RCC 7860 (cell line): ENCODE results near the gene KRT78.
"Not testable (repeated sequence)": the region's sequence is repeated elsewhere in the genome, so short reads cannot be mapped to it uniquely, and the experiment has no call there.

Experiments
- DNase-seq: peaks from one replicate; pipeline ENCODE4 v3.0.0-alpha.2; 2015; ENCODE audit warnings: low spot score
- FAIRE-seq: peaks from 2 replicates; lab custom pipeline; 2012; peaks lifted over from hg19 to GRCh38; lab: Jason Lieb, UNC

The KRT78 gene, protein sequence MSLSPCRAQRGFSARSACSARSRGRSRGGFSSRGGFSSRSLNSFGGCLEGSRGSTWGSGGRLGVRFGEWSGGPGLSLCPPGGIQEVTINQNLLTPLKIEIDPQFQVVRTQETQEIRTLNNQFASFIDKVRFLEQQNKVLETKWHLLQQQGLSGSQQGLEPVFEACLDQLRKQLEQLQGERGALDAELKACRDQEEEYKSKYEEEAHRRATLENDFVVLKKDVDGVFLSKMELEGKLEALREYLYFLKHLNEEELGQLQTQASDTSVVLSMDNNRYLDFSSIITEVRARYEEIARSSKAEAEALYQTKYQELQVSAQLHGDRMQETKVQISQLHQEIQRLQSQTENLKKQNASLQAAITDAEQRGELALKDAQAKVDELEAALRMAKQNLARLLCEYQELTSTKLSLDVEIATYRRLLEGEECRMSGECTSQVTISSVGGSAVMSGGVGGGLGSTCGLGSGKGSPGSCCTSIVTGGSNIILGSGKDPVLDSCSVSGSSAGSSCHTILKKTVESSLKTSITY

DNA sequence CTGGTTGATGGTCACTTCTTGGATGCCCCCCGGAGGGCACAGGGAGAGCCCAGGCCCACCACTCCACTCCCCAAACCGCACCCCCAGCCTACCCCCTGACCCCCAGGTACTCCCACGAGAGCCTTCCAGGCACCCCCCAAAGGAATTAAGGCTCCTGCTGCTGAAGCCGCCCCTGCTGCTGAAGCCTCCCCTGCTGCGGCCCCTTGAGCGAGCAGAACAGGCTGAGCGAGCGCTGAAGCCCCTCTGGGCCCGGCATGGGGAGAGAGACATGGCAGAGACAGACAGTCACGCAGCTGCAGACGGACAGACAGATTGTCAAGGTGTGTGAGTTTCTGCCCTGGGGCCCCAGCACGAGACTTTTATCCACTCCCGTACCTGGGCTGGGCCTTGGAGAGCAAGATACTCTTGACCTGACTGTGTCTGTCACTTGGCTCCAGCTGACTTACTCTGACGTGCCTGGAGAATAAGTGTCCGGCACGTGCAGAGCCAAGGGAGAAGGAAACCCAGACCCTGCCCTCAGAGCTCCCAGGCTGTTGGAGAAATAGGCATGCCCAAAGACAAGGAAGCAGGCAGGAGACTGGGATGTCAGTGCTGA lies at the start of gene KRT78:
Gene KRT78 (minus strand): TSS at position 334 of the 595 bp plus-strand sequence. CDS start 64 bp downstream, at position 270.
- FAIRE-seq (no peak), DNase-seq (no peak)

DNA sequence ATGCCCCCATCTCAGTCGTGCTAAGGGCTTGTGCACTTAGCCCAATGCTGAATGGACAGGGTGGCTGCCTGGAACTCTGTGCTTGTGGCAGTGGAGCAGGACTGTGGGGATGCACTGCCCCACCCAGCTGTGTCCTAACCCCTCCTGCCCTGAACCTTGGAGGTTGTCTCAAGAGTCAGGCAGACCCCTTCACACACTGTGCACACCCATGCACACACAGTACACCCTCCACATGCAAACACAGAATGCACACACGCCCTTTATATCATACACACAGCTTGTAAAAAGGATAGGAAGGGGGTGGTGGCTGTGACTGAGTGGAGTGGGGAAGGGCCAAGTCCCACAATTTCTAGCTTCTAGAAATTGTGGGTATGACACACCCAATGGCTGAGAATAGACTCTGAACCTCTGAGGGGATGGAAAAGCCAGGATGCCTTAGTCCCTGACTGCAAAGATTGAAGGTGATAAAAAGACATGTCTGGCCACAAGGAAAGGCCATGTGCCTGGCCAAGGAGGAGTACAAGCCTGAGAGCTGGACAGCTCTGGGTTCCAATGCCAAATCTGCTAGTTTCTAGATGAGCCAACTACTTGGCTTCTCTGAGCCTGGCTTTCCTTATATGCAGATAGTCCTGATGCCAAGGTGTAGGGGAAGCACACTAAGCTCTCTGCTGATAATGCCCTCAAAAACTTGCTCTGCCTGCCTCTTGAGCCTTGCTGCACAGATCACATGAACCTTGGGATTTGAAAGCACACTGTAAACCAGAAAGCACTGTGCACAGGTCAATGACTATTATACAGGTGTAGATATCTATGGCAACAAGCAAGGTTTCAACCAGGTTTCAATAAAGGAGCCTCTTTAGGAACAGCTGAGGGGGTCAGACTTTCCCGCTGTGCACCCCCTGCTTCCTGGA lies 47.7 kb upstream of the KRT78 start:
- DNase-seq = no peak
- no peak for FAIRE-seq

DNA sequence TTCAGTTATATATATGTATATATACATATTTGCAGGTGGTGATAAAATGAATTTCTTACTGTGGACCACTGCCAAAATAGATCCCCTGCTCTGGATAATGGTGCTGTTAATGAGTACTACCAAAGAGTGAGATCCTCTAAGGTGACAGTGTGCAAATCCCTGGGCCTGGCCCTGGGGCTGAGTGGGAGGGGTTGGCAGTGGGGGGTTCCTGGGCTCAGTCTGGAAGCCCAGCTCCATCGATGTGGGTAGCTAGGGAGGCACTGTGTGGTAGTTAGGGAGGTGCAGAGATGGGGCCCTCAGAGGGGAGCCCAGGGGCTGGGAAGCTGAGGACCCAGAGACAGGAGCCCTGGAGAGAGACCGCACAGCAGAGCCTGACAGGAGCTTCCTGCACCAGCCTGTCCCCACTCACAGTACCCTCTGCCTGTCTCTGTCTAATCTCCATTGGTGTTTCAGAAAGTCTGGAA lies 47.0 kb upstream of the KRT78 start:
- no peak for DNase-seq
- FAIRE-seq = no peak

DNA sequence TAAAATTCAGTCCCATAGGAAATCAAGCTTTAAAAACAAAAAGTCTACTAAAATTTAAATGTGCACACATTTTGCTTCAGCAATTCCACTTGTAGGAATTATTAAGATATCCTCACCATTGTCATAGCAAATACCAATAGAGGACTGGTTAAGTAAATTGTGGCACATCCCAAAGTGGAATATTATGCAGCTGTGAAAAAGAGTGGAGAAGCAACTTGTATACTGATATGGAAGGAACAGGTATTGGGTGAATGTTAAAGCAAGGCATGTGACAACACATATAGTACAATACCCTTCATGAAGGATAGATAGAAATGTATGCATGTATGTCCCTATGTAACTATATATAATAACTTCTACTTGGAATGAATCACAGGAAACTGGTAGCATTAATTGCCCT lies 44.2 kb upstream of the KRT78 start:
- FAIRE-seq = no peak
- no peak for DNase-seq

DNA sequence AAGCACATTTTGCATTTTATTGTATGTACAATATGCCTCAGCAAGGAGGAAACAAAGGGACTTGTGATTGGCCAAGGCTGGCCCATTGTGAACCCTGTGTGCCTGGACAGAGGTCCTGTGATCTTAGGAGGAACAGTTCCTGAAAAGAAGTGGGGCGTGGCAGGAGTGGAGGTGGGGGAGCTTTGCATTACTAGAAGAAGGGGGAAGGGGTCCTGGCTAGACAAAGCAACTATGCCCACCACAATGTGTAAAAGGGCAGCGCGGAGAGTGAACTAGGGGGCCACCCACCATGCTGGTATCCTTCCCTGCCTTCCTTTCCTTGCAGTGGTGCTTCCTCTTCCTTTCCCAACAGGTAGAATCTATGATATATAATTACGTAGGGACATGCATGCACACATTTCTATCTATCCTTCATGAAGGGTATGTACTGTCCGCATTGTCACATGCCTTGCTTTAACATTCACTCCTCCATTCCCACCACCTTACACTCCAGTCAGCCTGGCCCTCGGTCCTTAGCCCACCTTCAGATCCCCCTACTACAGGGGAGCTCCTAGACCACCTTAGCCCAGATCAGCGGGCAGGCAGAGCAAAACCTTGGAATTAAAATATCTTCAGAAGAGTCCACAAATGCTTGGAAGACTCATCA lies 43.5 kb upstream of the KRT78 start:
- FAIRE-seq = no peak

DNA sequence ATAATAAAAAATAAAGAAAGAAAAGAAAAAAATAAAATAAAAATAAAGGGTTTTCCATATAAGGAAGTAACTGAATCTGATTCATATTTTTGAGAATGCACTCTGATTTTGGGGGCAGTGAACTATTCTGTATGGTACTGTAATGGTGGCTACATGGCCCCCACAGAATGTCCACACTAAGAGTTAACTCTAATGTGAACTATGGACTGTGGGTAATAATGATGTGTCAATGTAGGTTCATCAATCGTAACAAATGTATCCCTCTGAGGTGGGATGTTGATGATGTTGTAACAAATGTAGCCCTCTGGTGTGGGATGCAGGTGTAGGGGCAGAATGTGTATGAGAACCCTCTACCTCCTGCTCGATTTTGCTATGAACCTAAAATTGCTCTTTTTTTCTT lies 42.2 kb upstream of the KRT78 start:
- DNase-seq (no peak), FAIRE-seq (no peak)

More for the DNA sequence above, 43.5 kb upstream of the KRT78 start:
- DNase-seq = no peak

DNA sequence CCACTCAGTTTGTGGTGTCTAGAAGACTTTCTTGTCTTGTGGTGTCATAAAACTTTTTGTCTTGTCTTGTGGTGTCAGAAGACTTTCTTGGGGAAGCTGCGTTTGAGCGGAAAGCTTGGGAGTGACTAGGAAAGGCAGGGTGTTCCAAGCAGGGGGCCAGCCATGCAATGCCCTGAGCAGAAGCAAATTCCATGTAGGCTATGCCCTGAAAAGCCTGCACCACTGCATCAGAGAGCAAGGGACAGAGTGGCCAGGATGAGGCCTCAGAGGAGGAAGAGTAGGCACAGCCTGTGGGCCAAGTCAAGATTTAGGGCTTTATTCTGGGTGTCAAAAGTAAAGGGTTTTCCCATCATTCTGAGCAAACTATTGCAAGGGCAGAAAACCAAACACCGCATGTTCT lies 41.6 kb upstream of the KRT78 start:
- DNase-seq = no peak
- no peak for FAIRE-seq

DNA sequence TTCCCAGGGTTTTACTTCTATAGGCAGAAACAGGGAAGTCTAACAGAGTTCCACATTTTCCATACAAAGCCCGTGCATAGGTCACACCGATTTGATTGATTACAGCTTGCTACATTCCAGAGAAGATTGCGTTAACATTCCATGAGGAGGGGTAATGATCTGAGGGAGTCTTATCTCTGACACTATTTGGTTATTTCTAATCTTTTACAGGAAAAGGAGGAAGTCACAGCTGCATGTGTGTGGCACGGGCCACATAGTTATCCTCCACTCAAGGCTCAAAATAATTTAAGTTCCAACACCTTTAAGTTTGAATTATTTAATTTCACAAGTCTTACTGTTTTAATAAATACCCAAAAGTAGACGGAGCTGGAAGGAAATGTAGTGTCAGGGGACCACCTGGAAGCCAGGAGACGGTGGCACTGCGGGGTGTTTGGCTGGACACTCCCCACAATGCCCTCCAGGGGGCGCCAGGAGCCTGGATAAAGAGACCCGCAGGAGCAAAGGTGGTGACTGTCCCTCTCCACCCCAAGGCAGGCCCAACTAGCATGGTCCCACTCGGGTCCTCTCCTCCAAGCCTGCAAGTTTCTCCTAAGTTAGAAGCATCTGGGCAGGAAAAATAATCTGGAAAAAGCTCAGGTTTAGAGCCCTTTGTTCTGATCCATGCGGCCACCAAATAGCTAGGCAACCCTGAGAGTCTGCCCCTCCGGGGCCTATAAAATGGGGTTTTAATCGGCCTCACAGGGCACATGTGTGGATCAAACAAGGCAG lies 35.9 kb upstream of the KRT78 start:
- DNase-seq = peak; percentile 32
- FAIRE-seq = no peak

DNA sequence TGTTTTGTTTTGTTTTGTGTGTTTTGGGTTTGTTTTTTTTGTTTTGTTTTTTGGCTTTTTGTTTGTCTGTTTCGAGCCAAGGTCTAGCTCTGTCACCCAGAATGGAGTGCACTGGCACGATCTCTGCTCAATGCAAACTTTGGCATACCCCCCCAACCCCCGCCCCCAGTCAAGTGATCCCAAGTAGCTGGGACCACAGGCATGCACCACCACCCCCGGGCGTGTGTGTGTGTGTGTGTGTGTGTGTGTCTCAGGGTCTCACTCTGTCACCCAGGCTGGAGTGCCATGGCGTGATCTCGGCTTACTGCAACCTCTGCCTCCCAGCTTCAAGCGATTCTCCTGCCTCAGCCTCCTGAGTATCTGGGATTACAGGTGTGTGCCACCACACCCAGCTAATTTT lies 31.7 kb upstream of the KRT78 start:
- FAIRE-seq, DNase-seq: not testable (repeated sequence)

DNA sequence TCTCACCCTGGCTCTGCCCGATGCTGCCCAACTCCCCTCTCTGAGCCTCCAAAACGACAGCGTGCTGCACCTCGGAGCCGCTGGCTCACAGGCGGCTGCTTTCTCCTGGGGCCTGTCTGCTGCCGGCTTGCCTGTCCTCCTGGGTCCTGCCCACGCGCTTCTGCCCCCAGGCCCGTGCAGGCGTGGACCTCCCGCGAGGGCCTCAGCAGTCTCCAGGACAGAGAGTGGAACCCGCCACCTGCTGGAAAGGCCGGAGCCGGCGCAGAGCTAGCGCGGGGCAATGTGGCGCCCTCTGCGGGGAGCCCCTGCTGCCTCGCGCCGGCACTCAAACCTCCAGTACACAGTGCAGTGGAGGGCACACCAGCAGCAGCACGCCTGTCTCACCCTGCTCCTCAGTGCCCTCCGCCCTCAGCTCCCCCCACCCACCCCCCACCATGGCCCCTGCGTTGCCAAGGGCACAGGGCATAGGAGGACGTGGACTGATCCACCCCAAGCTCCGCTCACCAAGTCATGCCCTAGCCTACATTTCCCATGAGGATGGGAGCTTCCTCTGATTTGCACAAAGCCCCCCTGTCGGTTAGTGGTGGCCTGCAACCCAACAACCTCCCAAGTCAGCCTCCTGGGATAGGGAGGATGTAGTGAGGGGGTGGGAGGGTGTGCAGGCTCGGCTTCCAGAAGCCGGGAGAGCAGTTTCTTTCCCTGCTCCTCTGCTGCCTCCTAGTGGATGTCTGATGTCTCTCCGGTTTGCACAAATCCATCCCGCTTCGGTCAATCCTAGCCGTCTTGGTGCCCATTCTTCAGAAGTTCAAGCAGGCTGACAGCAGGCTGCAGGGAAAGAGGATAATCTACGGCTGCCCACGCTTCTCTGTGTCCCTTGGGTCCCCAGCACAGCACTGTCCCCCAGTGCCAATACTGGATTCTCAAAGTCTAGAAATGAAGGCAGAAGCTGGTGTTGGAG lies 30.9 kb upstream of the KRT78 start:
- FAIRE-seq = no peak
- DNase-seq = peak; percentile 67

DNA sequence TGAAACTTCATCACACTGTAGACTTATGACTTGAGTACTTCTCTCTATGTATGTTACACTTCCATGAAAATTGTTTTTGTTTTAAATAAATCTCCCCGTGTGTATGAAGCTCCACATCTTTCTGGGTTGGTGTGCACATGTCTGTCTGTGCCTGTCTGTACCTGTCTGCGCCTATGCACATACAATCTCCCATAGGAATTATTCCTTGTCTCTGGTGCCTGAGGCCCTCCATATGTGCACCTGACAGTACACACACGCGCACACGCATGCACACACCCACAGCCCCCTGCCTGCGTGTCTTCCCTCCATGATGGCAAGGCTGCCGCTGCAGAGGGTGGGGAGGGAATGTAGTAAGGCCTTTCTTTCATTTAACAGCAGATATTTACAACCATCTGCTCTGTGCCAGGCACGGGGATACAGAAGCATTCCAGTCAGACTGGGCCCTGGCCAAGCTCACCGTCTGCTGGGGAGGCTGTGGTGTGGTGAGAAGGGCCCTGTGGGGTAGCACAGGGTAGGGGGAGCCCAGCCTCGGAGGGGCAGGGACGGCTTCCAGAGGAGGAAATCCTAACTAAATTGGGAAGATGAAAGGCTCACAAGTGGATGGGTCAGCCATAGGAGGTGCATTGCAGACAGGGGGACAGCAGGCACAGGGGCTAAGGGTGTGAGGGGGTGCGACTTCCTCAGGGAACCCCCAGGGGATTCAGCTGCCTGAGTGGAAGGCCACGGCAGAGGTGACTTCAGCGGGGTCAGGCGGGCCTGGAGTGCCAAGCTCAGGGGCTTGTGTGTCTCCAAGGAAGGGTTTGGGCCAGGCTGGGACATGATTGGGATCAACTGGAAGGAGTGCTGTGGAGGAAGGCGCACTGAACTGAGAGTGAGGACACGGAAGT lies 30.0 kb upstream of the KRT78 start:
- DNase-seq (no peak), FAIRE-seq (no peak)

DNA sequence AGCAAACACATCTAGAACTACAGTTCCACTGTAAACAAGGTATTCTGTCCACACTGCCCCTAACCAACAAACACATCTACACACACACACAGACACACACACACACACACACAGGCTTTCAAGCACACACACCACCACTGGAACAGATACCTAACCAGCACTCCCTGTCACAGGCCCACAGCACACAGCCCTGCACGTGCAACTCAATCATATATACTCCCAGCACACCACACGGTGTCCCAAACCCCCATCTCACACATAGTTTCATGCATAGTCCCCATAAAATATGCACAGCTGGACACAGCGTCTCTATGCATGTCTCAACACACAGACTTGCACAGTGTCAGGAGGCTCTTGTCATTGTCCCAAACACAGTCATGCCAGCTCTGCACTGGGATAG lies 28.4 kb upstream of the KRT78 start:
- FAIRE-seq (no peak), DNase-seq (no peak)

DNA sequence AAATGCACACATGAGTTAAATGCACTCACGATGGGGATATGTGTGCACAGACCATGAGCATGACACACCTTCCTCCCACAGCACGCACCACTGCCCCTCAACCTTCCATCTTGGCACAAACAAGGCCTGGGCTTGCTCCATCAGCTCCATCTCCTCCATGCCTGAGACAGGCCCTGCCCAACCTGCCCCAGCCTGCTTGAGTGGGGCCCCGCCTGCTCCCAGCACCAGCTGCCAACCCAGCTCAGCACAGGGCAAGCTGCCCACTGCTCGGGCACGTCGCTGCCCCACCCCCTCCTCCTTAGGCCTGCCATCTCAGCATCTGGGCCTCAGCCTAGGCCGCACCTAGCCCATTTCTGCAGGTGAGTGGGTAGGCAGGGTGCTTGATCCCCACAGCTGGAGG lies 27.6 kb upstream of the KRT78 start:
- FAIRE-seq (no peak), DNase-seq (peak; percentile 43)

DNA sequence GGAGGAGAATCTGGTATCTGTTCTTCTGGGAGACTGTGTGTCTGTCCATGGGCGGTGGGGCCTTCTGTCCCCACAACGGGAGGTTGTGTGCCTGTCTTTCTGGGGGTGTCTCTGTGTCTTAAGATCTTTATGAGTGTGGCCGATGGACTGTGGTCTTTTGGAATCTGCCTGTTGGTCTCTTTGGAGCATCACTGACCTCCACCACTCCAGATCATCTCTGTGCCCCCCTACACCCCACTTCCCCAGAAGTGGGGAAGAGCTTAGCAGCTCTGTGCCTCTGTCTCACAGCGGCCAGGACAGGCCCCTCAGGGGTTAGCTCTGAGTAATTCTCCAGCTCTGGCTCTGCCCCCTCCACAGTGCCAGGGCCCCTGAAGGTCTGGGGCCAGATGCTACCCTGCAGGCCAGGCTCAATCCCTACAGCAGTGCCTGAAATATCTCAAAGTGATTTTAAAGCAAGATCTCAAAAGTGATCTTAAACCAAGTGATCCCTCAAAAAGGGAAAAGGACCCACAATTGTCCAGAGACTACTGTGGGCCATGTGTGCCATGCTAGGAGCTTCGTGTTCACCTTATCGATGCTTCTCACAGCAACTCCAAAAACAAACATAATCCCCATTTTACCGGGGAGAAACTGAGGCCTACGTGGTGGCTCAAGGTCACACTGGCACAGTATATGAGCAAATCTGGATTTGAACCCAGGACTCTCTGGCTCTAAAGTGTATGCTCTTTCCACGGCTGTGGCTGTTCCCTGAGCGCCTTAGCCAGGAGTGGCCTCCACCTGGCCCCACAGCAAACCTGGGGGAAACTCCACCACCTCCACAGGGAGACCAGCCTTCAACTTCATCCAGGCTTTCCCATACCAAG lies 26.0 kb upstream of the KRT78 start:
- FAIRE-seq = no peak
- peak; percentile 7 for DNase-seq

DNA sequence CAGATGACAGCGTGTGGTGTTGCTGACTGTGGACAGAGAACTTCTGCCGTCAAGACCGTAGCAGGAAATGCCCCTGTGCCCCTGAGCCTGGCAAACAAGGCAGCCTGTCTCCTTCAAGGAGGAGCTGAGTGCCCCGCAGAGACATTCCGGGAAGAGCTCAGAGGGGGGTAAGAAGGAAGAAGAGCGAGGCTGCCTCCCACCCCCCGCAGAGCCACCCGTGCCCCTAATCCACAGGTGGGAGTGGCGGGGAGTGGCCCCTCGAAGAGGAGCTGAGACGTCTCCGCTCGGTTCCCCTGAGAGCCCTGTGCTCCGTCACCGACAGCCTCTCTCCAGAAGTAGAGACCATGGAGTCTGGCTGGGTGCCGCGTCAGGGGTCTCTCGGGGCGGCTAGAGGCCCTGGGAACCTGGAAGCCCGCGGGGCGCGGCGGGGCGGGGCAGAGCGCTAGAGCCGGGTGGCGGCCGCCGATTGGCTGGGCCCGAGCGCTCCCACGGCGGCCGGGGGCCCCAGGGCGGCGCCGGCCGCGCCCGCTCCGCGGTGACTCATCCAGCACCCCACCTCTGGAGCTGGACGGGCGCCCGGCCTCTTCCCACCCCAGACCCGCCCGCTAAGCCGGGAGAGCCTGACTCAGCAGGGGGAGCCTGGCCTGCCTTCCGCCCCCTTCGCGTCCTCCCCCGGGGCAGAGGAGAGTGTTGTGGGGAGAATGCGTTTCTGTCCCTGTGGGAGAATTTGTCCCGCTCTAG lies 25.2 kb upstream of the KRT78 start:
- no peak for FAIRE-seq
- DNase-seq = peak; percentile 78

DNA sequence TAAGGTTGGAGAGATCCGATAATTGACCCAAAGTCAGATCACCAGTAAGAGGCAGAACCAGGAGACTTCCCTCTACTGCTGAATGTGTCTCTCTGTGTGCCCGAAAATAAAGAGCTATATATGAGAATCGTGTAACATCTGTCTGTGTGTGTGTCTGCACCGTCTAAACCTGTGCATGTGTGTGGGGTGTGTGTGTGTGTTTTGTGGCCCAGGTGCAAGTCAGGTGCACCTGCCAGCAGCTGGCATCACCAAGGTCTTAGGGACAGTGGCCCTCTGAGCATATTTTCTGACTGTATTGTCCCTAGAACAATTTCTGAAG lies 24.7 kb upstream of the KRT78 start:
- FAIRE-seq = no peak
- no peak for DNase-seq
